Smooth muscle cell (in vitro differentiated cells): ENCODE data around the gene ANKS3. TPM values are rescaled to one million over a fixed set of nuclear protein-coding genes. Genes with fewer than 3 reads are reported as not detected.
A peak's percentile ranks its signal among the peaks of the same experiment; 100 is the strongest.

ENCODE experiments used
- DNase-seq: peaks from one replicate; lab custom pipeline; 2025; ENCODE audit not compliant: unreplicated experiment; lab: John Stamatoyannopoulos, UW
- H2AFZ ChIP-seq: fragments of 200-600 bp; sonication (generic); 2 replicates; pipeline ENCODE4 v1.6.0; 2016; ENCODE audit warnings: antibody characterized with exemption, low read depth, mild to moderate bottlenecking
- H3F3A ChIP-seq: fragments of 200-600 bp; sonication (generic); 2 replicates; pipeline ENCODE4 v1.6.0; 2017; ENCODE audit warnings: antibody characterized with exemption, low read depth
- H3K27ac ChIP-seq: fragments of 200-600 bp; sonication (generic); 2 replicates; pipeline ENCODE4 v1.5.1; 2016; ENCODE audit warnings: low read depth, mild to moderate bottlenecking
- H3K27me3 ChIP-seq: fragments of 200-600 bp; sonication (generic); 2 replicates; pipeline ENCODE4 v1.6.1; 2016; ENCODE audit warnings: low read depth, mild to moderate bottlenecking
- H3K36me3 ChIP-seq: fragments of 200-600 bp; sonication (generic); 2 replicates; pipeline ENCODE4 v1.5.1; 2016; ENCODE audit warnings: low read depth
- H3K4me1 ChIP-seq: fragments of 200-600 bp; sonication (generic); 2 replicates; pipeline ENCODE4 v1.5.1; 2016; ENCODE audit warnings: low read depth
- H3K4me2 ChIP-seq: fragments of 200-600 bp; sonication (generic); 2 replicates; pipeline ENCODE4 v1.6.0; 2016; ENCODE audit warnings: mild to moderate bottlenecking
- H3K4me3 ChIP-seq: fragments of 200-600 bp; sonication (generic); 2 replicates; pipeline ENCODE4 v1.5.1; 2016; ENCODE audit warnings: mild to moderate bottlenecking
- H3K79me2 ChIP-seq: fragments of 200-600 bp; sonication (generic); 2 replicates; pipeline ENCODE4 v1.6.0; 2016; ENCODE audit warnings: low read depth, mild to moderate bottlenecking
- H3K9ac ChIP-seq: fragments of 200-600 bp; sonication (generic); 2 replicates; pipeline ENCODE4 v1.6.0; 2016; ENCODE audit warnings: low read depth
- H3K9me3 ChIP-seq: fragments of 200-600 bp; sonication (generic); replicated peaks from 2 replicates; pipeline ENCODE4 v1.5.1; 2016; ENCODE audit warnings: low read depth
- H4K20me1 ChIP-seq: fragments of 200-600 bp; sonication (generic); 2 replicates; pipeline ENCODE4 v1.6.0; 2016; ENCODE audit warnings: low read depth
- WGBS: methylation state at CpG from one replicate; pipeline ENCODE4 v1.1.7; 2016; ENCODE audit warnings: low lambda C conversion rate; 5-methylcytosine and 5-hydroxymethylcytosine counted together
- polyA plus RNA-seq: library from polyadenylated mRNA; unstranded; fragments of >200 nt; fragmentation: Nextera tagmentation; extraction: Ambion mirVana; gene quantifications from 2 replicates; pipeline ENCODE4 v1.2.1, GENCODE V29; 2016
- total RNA-seq: library from RNA; depleted of rRNA; stranded (reverse); fragments of >200 nt; gene quantifications from 2 replicates; pipeline ENCODE4 v1.2.3, GENCODE V29; 2014
- TF ChIP-seq, protein P1 (sequence below): fragments of 200-600 bp; sonication (generic); IDR thresholded peaks from 2 replicates; pipeline ENCODE4 v1.5.1; 2017; ENCODE audit warnings: borderline replicate concordance, mild to moderate bottlenecking, antibody characterized with exemption; ENCODE audit not compliant: insufficient read depth, poor library complexity, severe bottlenecking

The ANKS3 gene
- total and polyA plus RNA-seq, 2 experiments from 2014 or later = 15.3 to 15.6 TPM

DNA sequence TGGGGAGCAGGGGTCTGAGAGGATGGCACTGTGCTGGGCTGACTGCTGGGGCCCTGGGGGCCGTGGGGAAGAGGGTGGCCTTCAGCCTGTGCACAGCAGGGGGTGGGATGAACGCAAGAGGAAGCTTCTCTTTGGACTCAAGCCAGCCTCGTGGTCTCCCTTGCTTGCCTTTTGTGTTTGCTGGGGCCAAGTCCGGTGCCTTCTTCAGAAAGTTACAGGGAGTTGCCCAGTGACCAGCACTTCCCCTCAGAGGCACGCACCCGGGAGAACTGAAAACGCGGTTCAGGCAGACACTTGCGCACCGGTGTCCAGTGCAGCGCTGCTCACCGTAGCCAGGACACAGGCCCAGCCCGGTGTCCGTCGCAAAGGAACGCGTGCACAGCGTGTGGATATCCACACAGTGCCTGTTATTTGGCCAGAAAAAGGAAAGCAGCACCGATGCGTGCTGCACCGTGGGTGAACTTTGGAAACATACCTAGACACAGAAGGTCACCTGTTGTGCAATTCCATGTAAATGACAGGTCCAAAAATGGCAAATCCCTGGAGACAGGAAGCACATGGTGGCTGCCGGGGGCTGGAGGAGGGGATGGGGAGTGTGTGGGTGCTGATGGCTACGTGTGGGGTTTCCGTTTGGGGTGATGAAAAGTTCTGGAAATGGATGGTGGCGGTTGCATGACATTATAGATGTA lies 70.2 kb downstream of the ANKS3 start:
- no peak overlapping the region for H3K4me3 ChIP-seq
- H3K27me3 ChIP-seq = no peaks in the 10 kb centered on the region
- H3K9ac ChIP-seq = no peak overlapping the region
- peaks cover 5% of the 10 kb centered on the region for H3K36me3 ChIP-seq
- H3F3A ChIP-seq = no peaks in the 10 kb centered on the region
- no peak for DNase-seq
- peaks cover 71% of the 10 kb centered on the region for H4K20me1 ChIP-seq
- H2AFZ ChIP-seq = no peak overlapping the region
- no peak overlapping the region for H3K4me2 ChIP-seq
- no peaks in the 10 kb centered on the region for H3K4me1 ChIP-seq
- TF ChIP-seq, protein P1, sequence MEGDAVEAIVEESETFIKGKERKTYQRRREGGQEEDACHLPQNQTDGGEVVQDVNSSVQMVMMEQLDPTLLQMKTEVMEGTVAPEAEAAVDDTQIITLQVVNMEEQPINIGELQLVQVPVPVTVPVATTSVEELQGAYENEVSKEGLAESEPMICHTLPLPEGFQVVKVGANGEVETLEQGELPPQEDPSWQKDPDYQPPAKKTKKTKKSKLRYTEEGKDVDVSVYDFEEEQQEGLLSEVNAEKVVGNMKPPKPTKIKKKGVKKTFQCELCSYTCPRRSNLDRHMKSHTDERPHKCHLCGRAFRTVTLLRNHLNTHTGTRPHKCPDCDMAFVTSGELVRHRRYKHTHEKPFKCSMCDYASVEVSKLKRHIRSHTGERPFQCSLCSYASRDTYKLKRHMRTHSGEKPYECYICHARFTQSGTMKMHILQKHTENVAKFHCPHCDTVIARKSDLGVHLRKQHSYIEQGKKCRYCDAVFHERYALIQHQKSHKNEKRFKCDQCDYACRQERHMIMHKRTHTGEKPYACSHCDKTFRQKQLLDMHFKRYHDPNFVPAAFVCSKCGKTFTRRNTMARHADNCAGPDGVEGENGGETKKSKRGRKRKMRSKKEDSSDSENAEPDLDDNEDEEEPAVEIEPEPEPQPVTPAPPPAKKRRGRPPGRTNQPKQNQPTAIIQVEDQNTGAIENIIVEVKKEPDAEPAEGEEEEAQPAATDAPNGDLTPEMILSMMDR = no peak
- no peaks in the 10 kb centered on the region for H3K79me2 ChIP-seq
- WGBS = 97% methylated on average over 25 of the region's 25 CpGs
- no peak overlapping the region for H3K27ac ChIP-seq
- H3K9me3 ChIP-seq = no peaks in the 10 kb centered on the region

DNA sequence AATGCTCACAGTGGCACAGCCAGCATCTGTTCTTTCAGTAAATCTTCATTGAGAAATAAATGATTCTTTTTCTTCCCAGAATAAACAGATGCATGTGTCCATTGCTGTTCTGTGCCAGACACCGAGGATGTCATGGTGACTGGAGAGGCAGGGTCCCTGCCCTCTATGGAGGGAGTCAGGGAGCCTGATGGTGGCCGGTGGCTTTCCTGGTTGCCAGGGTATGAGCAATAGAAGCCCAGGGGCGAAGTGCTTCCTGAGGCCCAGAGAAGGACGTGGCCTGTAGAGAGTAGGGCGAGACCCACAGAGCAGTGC lies 70.7 kb downstream of the ANKS3 start:
- H3K9me3 ChIP-seq = no peaks in the 10 kb centered on the region
- H3F3A ChIP-seq = no peaks in the 10 kb centered on the region
- H3K4me1 ChIP-seq = no peaks in the 10 kb centered on the region
- H3K27me3 ChIP-seq = no peaks in the 10 kb centered on the region
- H3K27ac ChIP-seq = no peak overlapping the region
- TF ChIP-seq, protein P1 = no peak
- no peak overlapping the region for H3K9ac ChIP-seq
- no peak for DNase-seq
- peaks cover 71% of the 10 kb centered on the region for H4K20me1 ChIP-seq
- no peak overlapping the region for H2AFZ ChIP-seq
- no peak overlapping the region for H3K4me3 ChIP-seq
- no peak overlapping the region for H3K4me2 ChIP-seq
- H3K79me2 ChIP-seq = no peaks in the 10 kb centered on the region
- 95% methylated on average over 5 of the region's 5 CpGs for WGBS
- H3K36me3 ChIP-seq = no peaks in the 10 kb centered on the region

DNA sequence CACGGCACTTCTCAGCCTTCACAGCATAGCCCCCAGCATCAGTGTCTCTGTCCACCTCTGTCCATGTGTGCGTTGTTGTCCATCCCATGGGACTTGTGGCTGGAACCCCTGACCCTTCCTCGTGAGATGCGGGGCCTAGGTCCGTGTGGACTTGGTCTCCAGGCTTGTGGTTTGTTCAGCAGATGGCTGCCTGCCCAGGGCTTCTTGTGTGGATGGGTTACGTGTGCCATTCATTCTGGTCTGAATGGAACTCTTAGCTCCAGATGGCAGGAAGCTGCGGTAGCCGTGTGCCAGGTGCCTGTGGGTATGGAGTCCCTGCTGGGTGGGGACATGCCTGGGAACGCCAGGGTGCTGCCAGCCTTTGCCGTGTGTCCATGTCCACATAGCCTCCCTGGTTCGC lies 72.4 kb downstream of the ANKS3 start:
- WGBS = 91% methylated on average over 11 of the region's 11 CpGs
- Histone ChIP-seq H3K27me3 (no peaks in the 10 kb centered on the region), H3K9ac (no peak overlapping the region), H2AFZ (no peak overlapping the region), H4K20me1 (peaks cover 80% of the 10 kb centered on the region), H3K36me3 (no peaks in the 10 kb centered on the region), H3K79me2 (no peaks in the 10 kb centered on the region), H3K9me3 (no peaks in the 10 kb centered on the region), H3K4me3 (no peak overlapping the region), H3K27ac (no peak overlapping the region), H3K4me1 (no peaks in the 10 kb centered on the region), H3F3A (no peaks in the 10 kb centered on the region), H3K4me2 (no peak overlapping the region)
- TF ChIP-seq, protein P1 = no peak
- no peak for DNase-seq

DNA sequence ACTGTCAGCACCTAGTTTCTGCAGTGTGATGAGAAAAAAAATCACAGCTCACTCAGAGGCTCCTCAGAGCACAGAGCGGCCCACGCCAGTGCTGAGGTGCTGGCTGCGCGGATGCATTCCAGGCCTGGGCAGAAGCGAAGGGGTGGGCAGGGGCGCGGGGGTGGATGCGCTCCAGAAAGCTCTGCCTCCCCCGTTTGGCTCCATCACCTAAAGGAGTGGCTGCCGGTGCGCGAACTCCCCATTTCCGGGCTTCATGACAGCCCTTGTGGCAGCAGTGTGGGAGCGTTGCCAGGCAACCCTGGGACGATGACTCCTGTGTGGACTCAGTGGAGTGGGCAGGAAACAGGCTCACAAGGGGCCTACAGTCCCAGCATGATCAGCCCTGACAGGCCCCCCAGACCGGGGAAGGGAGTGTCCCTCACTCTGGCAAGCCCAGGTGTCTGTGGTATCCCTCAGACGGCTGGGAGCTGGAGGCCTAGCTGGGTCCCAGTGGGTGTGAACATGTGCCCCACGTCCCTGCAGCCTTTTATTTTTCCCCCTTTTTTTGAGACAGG lies 73.5 kb downstream of the ANKS3 start:
- H4K20me1 ChIP-seq = peaks cover 82% of the 10 kb centered on the region
- TF ChIP-seq, protein P1 = no peak
- H3K27me3 ChIP-seq = no peaks in the 10 kb centered on the region
- WGBS = 62% methylated on average over 18 of the region's 18 CpGs
- H3K79me2 ChIP-seq = no peaks in the 10 kb centered on the region
- DNase-seq = no peak
- no peak overlapping the region for H3K4me3 ChIP-seq
- H3K4me2 ChIP-seq = no peak overlapping the region
- no peaks in the 10 kb centered on the region for H3K9me3 ChIP-seq
- no peaks in the 10 kb centered on the region for H3F3A ChIP-seq
- no peak overlapping the region for H3K9ac ChIP-seq
- peak overlapping the region; percentile 33 for H3K27ac ChIP-seq
- no peak overlapping the region for H2AFZ ChIP-seq
- no peaks in the 10 kb centered on the region for H3K4me1 ChIP-seq
- no peaks in the 10 kb centered on the region for H3K36me3 ChIP-seq
